HG03469 (cell line): ENCODE data around the gene COBL.

ENCODE experiments used
- ATAC-seq: cut with Tn5 transposase; IDR thresholded peaks from one replicate; pipeline ENCODE4 v1.9.1; 2021; ENCODE audit warnings: mild to moderate bottlenecking, moderate library complexity, moderate number of reproducible peaks; ENCODE audit not compliant: unreplicated experiment

Gene COBL

GRCh38 chr7:51306761-51307160 is 9.8 kb downstream of the COBL start:
- ATAC-seq = no peak

- ATAC-seq = no peak
Measured at GRCh38 chr7:51304729-51305128, 11.9 kb downstream of the COBL start.

- no peak for ATAC-seq
Measured at GRCh38 chr7:51303142-51303525, 13.5 kb downstream of the COBL start.

- ATAC-seq = no peak
Measured at GRCh38 chr7:51301806-51302205, 14.8 kb downstream of the COBL start.

- ATAC-seq = no peak
Measured at GRCh38 chr7:51300762-51301674, 15.6 kb downstream of the COBL start.

GRCh38 chr7:51299391-51300133 is 17.0 kb downstream of the COBL start:
- no peak for ATAC-seq

GRCh38 chr7:51298912-51299311 is 17.7 kb downstream of the COBL start:
- ATAC-seq = no peak

GRCh38 chr7:51297986-51298385 is 18.6 kb downstream of the COBL start:
- ATAC-seq = no peak

- no peak for ATAC-seq
Measured at GRCh38 chr7:51295440-51296245, 21.0 kb downstream of the COBL start.

- ATAC-seq = no peak
Measured at GRCh38 chr7:51292596-51292995, 24.0 kb downstream of the COBL start.

- ATAC-seq = no peak
Measured at GRCh38 chr7:51290702-51291540, 25.7 kb downstream of the COBL start.

- ATAC-seq = no peak
Measured at GRCh38 chr7:51290304-51290637, 26.3 kb downstream of the COBL start.

GRCh38 chr7:51289623-51290303 is 26.8 kb downstream of the COBL start:
- no peak for ATAC-seq

GRCh38 chr7:51288896-51289622 is 27.6 kb downstream of the COBL start:
- no peak for ATAC-seq

GRCh38 chr7:51286401-51286800 is 30.2 kb downstream of the COBL start:
- no peak for ATAC-seq

- ATAC-seq = no peak
Measured at GRCh38 chr7:51280156-51280555, 36.5 kb downstream of the COBL start.

- no peak for ATAC-seq
Measured at GRCh38 chr7:51279391-51280023, 37.1 kb downstream of the COBL start.

- no peak for ATAC-seq
Measured at GRCh38 chr7:51278797-51279196, 37.8 kb downstream of the COBL start.

- ATAC-seq = no peak
Measured at GRCh38 chr7:51276967-51277366, 39.6 kb downstream of the COBL start.
